KOPT-K1 (cell line): ENCODE measurements around the gene YBX2.

ENCODE experiments used
- H3K27ac ChIP-seq: fragments of 200-600 bp; sonication (generic); 2 replicates; pipeline ENCODE4 v1.5.1; 2016; ENCODE audit warnings: antibody characterized with exemption, mild to moderate bottlenecking, low read depth, low read length; ENCODE audit not compliant: poor library complexity, severe bottlenecking
- H3K36me3 ChIP-seq: fragments of 200-600 bp; sonication (generic); 2 replicates; pipeline ENCODE4 v1.5.1; 2017; ENCODE audit warnings: antibody characterized with exemption, mild to moderate bottlenecking, low read length, moderate library complexity; ENCODE audit not compliant: insufficient read depth
- H3K9me3 ChIP-seq: fragments of 200-600 bp; sonication (generic); 2 replicates; pipeline ENCODE4 v1.5.1; 2017; ENCODE audit warnings: antibody characterized with exemption, low read length, mild to moderate bottlenecking; ENCODE audit not compliant: insufficient read depth, poor library complexity, severe bottlenecking

YBX2 gene

DNA sequence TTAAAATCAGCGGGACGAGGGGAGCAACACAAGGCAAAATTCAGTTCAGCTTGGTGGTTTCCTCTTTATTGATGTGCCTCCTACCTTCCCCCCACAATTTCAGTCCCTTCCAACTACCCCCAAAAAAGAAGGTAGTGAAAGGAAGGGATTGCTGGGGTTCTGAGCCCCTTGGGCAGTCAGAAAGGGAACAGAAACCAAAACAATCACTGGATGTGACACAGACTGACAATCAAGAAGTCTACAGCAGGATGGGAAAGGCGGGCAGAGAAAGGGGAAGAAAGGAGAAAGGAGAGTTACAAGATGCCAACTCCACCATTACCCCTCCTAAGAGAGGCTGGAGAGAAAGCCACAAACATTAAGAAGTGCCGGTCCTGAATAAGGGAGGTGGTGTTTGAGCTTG is 54.1 kb downstream of the YBX2 start:
- no peaks in the 10 kb centered on the region for H3K9me3 ChIP-seq
- peak overlapping the region; percentile 2 for H3K27ac ChIP-seq
- H3K36me3 ChIP-seq, result peaks cover 54% of the 10 kb centered on the region

DNA sequence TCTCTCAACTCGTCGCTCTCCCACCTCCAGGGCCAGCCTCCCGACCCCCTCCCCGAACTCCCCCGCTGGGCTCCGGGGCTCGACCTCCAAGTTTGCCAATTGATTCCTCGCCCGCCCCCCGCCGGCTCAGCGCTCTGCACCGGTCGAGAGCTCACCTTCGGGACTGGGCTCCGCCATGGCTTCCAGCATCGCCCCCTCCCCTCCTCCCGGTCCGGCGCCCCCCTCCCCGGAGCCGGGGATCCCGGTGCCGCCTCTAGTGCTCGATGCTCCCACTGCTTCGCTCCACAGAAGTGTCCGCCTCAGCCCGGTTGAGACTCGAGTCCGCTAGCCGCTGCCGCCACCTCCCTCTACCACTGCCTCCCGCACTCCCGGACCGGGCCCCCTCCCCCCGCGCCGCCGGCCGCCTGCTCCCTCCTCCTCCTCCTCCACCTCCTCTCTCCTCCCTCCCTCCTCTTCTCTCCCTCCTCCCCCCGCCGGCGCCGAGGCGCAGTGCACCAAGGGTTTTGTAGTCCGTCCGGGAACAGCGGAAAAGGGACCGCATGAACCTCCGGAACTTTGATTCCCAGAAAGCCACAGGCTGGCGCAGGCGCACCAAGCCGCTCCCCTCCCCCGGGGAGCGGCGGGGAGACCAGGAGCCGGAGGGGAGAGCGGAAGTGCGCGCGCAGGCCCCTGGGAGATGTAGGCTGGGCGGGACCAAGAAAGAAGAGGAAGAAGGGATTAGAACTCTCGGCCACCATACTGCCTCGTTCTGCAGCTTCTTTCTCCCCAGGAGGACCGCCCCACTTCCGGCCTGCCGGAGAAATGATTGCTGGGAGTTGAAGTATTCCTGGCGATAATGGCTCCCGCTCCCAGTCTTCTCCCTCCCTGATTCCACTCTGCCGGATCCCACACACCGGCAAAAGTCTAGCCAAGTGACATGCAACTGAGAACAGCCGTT is 55.1 kb downstream of the YBX2 start, which contains the start of gene PHF23:
Gene PHF23, minus strand, starts transcription at position 367 of the 937 bp plus-strand sequence. Its CDS starts 178 bp downstream, at position 189.
- Histone ChIP-seq H3K36me3 (peaks cover 51% of the 10 kb centered on the region), H3K27ac (peak within 1 kb of the TSS; percentile 94), H3K9me3 (no peaks in the 10 kb centered on the region)

DNA sequence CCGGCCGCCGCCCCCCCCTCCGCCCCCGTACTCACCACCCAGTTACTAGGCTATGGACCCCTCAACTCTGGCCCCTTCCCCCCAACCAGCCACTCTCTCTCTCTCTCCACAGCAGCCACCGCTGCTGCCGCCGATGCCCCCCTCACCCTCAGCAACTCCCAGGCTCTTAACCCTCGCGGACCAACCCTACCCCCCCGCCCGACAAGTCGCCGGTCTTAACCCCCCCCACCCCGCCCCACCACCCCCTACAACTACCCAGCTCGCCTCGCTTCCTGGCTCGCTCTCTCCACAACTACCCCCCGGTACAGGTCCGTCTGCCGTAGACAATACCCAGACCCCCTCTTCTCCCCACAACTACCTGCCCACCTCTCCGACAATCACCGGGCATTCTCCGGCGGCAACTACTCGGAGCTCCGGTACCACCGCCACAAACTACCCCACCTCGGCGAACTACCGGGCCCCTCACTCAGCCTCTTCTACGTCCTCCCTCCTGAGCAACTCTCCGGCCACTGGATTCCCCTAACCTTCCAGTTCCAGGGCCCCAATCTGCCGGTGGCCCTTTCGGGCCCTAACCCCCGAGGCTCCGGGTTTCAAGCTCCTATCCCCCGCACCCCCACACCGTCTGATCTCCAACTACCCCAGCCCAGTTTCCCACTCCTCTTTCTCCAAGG is 55.9 kb downstream of the YBX2 start:
- Histone ChIP-seq H3K9me3 (no peaks in the 10 kb centered on the region), H3K27ac (peak overlapping the region; percentile 94), H3K36me3 (peaks cover 43% of the 10 kb centered on the region)
